ENCODE data around the gene PCDH1. TPM values are rescaled to one million over a fixed set of nuclear protein-coding genes. Genes with fewer than 3 reads are reported as not detected.

The PCDH1 gene
- total RNA-seq, 2 experiments from 2014 or later: not detected

- H3K4me1 Mint-ChIP-seq (ENCODE audit: low read depth): no peaks in the 10 kb centered on the region
- intact Hi-C loops (cut with micrococcal nuclease): no loop called here
- ChIA-PET POLR2A (no interaction called here), CTCF (no interaction called here)
- H3K9me3 Mint-ChIP-seq: no peaks in the 10 kb centered on the region
- no peak overlapping the region for H3K4me3 Mint-ChIP-seq
- no peaks in the 10 kb centered on the region for H3K36me3 Mint-ChIP-seq
- H3K27ac Mint-ChIP-seq: no peak overlapping the region
- no peak for DNase-seq
- H3K27me3 Mint-ChIP-seq: peaks cover 5% of the 10 kb centered on the region
These were observed 17.0 kb downstream of the PCDH1 start for GRCh38 chr5:141861194-141861593.

DNA sequence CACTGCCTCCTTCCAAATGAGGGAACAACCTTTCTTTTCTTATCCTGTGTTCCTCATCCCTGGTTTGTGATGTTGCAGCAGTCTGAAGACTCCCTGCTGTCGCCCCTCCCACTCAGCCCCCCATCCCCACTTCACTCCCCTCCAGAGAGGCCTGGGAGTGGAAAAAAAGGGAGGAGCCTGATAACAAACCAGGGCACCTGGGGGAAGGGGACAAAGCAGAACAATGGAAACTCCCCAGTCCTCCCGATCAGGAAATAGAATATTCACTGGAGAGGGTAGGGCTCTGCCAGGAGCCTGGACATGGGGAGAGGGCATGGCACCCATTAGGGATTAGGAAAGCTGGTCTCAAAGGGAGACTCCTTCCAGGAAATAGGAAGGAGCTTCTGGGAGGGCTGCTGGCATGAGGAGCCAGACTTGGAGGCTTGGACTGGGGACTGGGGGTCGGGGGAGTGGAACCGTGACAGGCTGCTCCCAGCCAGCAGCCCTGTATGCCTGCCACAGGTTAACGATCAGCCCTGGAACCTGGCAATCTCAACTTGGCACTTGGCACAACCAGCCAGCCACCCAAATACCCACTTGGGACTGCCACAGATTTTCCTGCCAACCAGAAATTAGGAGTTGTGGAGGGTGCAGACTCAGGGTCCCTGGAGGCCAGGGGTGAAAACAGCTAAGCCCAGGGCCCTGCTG is 20.0 kb downstream of the PCDH1 start:
- Mint-ChIP-seq H3K4me3 (no peak overlapping the region), H3K9me3 (no peaks in the 10 kb centered on the region), H3K27ac (no peak overlapping the region), H3K27me3 (peaks cover 5% of the 10 kb centered on the region), H3K4me1 (ENCODE audit: low read depth) (no peaks in the 10 kb centered on the region), H3K36me3 (no peaks in the 10 kb centered on the region)
- ChIA-PET POLR2A (no interaction called here), CTCF (interaction anchor here (0.6 to 2.1 kb wide), 2 partner anchors 21 to 102 kb away, joined by 3 to 10 read pairs; partner anchors contain the start of gene PCDH1)
- intact Hi-C loops (cut with micrococcal nuclease): no loop called here
- no peak for DNase-seq

GRCh38 chr5:141857226-141857625 is 21.0 kb downstream of the PCDH1 start:
- H3K36me3 Mint-ChIP-seq: no peaks in the 10 kb centered on the region

GRCh38 chr5:141856037-141856790 is 22.0 kb downstream of the PCDH1 start:
- CTCF ChIA-PET: interaction anchor here (0.6 to 2.1 kb wide), 2 partner anchors 23 to 105 kb away, joined by 3 to 10 read pairs; partner anchors contain the start of gene PCDH1
- peaks cover 2% of the 10 kb centered on the region for H3K27me3 Mint-ChIP-seq
- no peak overlapping the region for H3K4me3 Mint-ChIP-seq
- no peak for DNase-seq
- no peak overlapping the region for H3K27ac Mint-ChIP-seq
- H3K9me3 Mint-ChIP-seq: no peaks in the 10 kb centered on the region
- intact Hi-C loops (cut with micrococcal nuclease): no loop called here
- no peaks in the 10 kb centered on the region for H3K36me3 Mint-ChIP-seq
- no peaks in the 10 kb centered on the region for H3K4me1 Mint-ChIP-seq (ENCODE audit: low read depth)
- POLR2A ChIA-PET: no interaction called here

More at GRCh38 chr5:141857226-141857625, 21.0 kb downstream of the PCDH1 start:
- no peak for DNase-seq
- Mint-ChIP-seq H3K27ac (no peak overlapping the region), H3K4me3 (no peak overlapping the region), H3K4me1 (ENCODE audit: low read depth) (no peaks in the 10 kb centered on the region), H3K27me3 (peaks cover 5% of the 10 kb centered on the region), H3K9me3 (no peaks in the 10 kb centered on the region)
- CTCF ChIA-PET: interaction anchor here (2.1 kb wide), 1 partner anchor 22 kb away, joined by 10 read pairs; the partner anchor contains the start of gene PCDH1
- intact Hi-C loops (cut with micrococcal nuclease): no loop called here
- POLR2A ChIA-PET: no interaction called here

- Mint-ChIP-seq H3K27me3 (no peaks in the 10 kb centered on the region), H3K4me3 (no peak overlapping the region), H3K36me3 (no peaks in the 10 kb centered on the region), H3K9me3 (no peaks in the 10 kb centered on the region), H3K27ac (no peak overlapping the region), H3K4me1 (ENCODE audit: low read depth) (no peaks in the 10 kb centered on the region)
- POLR2A ChIA-PET: no interaction called here
- intact Hi-C loops (cut with micrococcal nuclease): no loop called here
- DNase-seq: no peak
- CTCF ChIA-PET: interaction anchor here (0.6 kb wide), 1 partner anchor 106 kb away, joined by 3 read pairs; no protein-coding TSS in a partner anchor
These were observed 22.8 kb downstream of the PCDH1 start for GRCh38 chr5:141855265-141856036.

- Mint-ChIP-seq H3K4me1 (ENCODE audit: low read depth) (peaks cover 2% of the 10 kb centered on the region), H3K27ac (no peak overlapping the region), H3K4me3 (no peak overlapping the region), H3K9me3 (no peaks in the 10 kb centered on the region), H3K27me3 (no peaks in the 10 kb centered on the region), H3K36me3 (no peaks in the 10 kb centered on the region)
- POLR2A ChIA-PET: no interaction called here
- intact Hi-C loops (cut with micrococcal nuclease): no loop called here
- no peak for DNase-seq
- CTCF ChIA-PET: no interaction called here
These were observed 24.1 kb downstream of the PCDH1 start for GRCh38 chr5:141853895-141854626.

DNA sequence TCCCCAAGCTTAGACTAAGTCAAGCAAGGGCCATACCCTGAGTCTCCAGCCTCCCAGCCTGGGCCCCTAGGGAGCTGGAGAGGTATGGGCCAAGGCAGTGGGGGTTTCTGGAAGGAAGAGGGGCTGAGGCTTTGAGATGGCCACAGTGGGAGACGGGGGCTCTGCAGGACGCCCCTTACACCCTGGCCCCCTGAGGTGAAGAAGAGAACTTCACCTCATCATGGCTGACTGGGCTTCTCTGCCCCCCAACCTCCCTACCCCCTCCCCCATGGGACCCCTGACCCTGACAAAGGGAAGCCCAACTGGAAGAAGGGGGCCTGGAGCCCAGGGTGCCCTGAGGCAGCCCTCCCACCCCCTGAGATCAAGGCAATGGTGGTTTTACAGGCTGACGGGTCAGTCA is 25.8 kb downstream of the PCDH1 start:
- Mint-ChIP-seq H3K27ac (no peak overlapping the region), H3K4me3 (no peak overlapping the region), H3K9me3 (no peaks in the 10 kb centered on the region), H3K36me3 (no peaks in the 10 kb centered on the region), H3K4me1 (ENCODE audit: low read depth) (peaks cover 8% of the 10 kb centered on the region), H3K27me3 (no peaks in the 10 kb centered on the region)
- intact Hi-C loops (cut with micrococcal nuclease): no loop called here
- ChIA-PET POLR2A (no interaction called here), CTCF (interaction anchor here (1.6 kb wide), 1 partner anchor 26 kb away, joined by 4 read pairs; the partner anchor contains the start of gene PCDH1)
- DNase-seq: no peak

DNA sequence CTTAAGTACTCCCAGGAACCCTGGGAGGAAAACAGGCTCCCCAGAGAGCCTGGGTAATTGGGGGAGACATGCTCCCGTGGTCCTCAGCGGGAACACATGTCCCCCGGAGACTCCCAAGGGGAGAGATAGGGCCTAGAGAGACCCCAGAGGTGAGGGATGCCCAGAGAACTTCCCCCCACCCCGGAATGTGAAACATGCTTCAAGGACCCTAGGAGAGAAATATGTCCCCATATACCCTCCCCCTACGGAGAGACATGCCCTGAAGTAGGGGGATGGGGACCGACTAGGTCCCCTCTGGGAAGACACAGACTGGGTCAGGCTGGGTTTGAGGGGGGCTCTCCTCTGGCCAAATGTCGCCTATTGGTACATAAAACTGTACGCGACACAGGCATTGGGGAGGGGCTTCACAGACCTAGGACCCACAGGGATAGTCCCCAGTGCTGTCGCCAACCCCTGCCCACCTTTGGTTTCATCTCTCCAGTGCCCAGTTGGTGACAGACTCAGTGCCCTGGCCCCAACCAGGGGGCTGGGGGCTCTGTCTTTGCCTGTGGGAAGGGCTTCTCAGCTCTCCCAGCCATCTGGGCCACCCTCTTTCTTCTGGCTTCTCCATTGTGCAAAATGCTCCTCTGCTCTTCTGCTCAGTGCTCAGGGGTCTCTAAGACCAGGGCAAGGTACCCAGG is 26.9 kb downstream of the PCDH1 start:
- Mint-ChIP-seq H3K27ac (no peak overlapping the region), H3K4me3 (no peak overlapping the region), H3K27me3 (no peaks in the 10 kb centered on the region), H3K9me3 (no peaks in the 10 kb centered on the region), H3K36me3 (no peaks in the 10 kb centered on the region), H3K4me1 (ENCODE audit: low read depth) (peaks cover 8% of the 10 kb centered on the region)
- ChIA-PET POLR2A (no interaction called here), CTCF (no interaction called here)
- intact Hi-C loops (cut with micrococcal nuclease): no loop called here
- no peak for DNase-seq

DNA sequence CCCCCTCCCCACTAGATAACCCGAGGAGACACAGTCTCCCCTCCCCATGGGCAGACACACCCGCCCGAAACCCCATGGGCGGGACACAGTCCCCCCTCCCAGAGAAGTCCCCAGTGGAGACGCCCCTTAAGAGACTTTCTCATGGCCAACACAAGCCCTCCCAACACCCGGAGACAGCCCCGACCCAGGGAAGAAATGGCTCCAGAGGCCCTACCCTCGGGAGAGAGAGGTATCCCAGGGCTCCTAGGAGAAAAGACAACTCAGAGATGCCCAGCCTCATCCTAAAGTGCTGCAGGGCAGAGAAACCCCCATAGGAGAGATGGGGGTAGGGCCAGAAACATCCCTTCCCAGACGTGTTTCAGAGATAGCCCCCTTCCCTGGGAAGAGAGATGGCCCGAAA is 27.4 kb downstream of the PCDH1 start:
- POLR2A ChIA-PET: interaction anchor here (0.6 kb wide), 1 partner anchor 391 kb away, joined by 4 read pairs; no protein-coding TSS in a partner anchor
- Mint-ChIP-seq H3K4me3 (peak overlapping the region; percentile 45), H3K36me3 (no peaks in the 10 kb centered on the region), H3K27me3 (no peaks in the 10 kb centered on the region), H3K9me3 (no peaks in the 10 kb centered on the region), H3K4me1 (ENCODE audit: low read depth) (peaks cover 14% of the 10 kb centered on the region), H3K27ac (no peak overlapping the region)
- no peak for DNase-seq
- intact Hi-C loops (cut with micrococcal nuclease): no loop called here
- CTCF ChIA-PET: interaction anchor here (1.4 to 2.7 kb wide), 2 partner anchors 29 to 158 kb away, joined by 6 to 15 read pairs; no protein-coding TSS in a partner anchor

DNA sequence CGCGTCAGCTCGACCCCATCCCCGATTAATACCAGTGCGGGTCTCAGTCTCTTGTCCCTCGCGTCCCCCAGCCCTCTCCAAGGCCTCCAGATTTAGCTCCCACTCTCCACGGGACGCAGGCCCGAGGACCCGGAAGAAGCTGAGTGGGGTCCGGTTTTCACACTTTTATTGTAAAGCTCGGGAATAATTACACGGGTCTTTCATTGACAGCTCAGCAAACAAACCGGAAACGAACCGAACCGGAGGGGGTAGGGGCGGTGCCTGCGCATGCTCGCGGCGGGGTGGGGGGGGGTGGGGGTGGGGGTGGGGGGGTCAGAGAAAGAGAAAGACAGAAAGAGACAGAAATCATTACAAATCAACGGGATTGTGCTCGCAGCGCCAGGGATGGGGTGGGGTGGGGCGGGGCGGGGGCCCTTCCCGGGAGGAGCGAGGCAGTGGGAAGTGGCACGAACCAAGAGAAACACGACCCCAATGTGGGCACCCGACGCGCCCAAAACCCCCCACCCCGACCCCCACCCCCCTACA is 27.9 kb downstream of the PCDH1 start:
- intact Hi-C loops (cut with micrococcal nuclease): no loop called here
- H3K27ac Mint-ChIP-seq: peak overlapping the region; percentile 85
- H3K4me3 Mint-ChIP-seq: peak overlapping the region; percentile 81
- no peaks in the 10 kb centered on the region for H3K36me3 Mint-ChIP-seq
- H3K9me3 Mint-ChIP-seq: no peaks in the 10 kb centered on the region
- POLR2A ChIA-PET: interaction anchor here (0.6 kb wide), 1 partner anchor 391 kb away, joined by 4 read pairs; no protein-coding TSS in a partner anchor
- H3K4me1 Mint-ChIP-seq (ENCODE audit: low read depth): peaks cover 15% of the 10 kb centered on the region
- no peaks in the 10 kb centered on the region for H3K27me3 Mint-ChIP-seq
- CTCF ChIA-PET: interaction anchor here (0.8 to 2.7 kb wide), 3 partner anchors 29 to 158 kb away, joined by 3 to 15 read pairs (median 6); no protein-coding TSS in a partner anchor
- peak; percentile 44 for DNase-seq

All from activated CD4-positive, alpha-beta memory T cell treated with anti-CD3 and anti-CD28 coated beads for 36 hours (primary cell).